ENCODE measurements around the gene CDH6. TPM values are rescaled to one million over a fixed set of nuclear protein-coding genes. Genes with fewer than 3 reads are reported as not detected.

The CDH6 gene
- total and polyA plus RNA-seq, 2 donors (not counting 3 experiments of a cell fraction or from before 2014, with no cell fraction given): 0.06 TPM; not detected in 1

DNA sequence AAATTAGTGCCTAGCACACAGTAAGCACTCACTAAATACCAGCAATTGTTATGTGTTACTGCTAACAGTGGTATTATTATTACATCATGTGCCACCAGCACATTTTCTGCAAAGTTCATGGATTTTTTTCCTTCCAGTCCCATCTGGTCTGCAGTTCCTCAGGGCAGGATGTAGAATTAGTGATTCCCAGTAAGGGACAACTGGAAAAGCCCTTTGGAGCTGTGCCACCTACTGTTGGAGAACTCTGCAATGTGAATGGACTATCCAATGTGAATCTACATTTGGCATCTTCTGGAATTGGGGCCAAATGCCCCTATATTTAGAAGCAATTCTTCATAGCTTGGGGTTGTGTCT is 154.0 kb downstream of the CDH6 start:
- no peak overlapping the region for H3K4me3 ChIP-seq (replicated peaks in 1 of 3; ENCODE audit: insufficient read depth in 1 of 3, low read depth in 1 of 3, low read length in 3 of 3)
- CTCF ChIA-PET: no interaction called here
- intact Hi-C loops (cut with micrococcal nuclease) (no loop called here), dilution Hi-C loops (cut with MboI; ENCODE audit: extremely low pct_ligation_motif_present, low sequenced_read_pairs) (no loop called here)
- no peaks in the 10 kb centered on the region for H3K79me2 ChIP-seq (ENCODE audit: control insufficient read depth, insufficient read depth, low read length)
- POLR2A ChIA-PET: no interaction called here
- no peaks in the 10 kb centered on the region for H3K36me3 ChIP-seq (ENCODE audit: control insufficient read depth in 2 of 2, extremely low read depth in 1 of 2, insufficient read depth in 2 of 2, low read length in 2 of 2)
- no peak overlapping the region for H3K27ac ChIP-seq (ENCODE audit: insufficient read depth, low read depth, low read length)
- TF ChIP-seq, protein P1, sequence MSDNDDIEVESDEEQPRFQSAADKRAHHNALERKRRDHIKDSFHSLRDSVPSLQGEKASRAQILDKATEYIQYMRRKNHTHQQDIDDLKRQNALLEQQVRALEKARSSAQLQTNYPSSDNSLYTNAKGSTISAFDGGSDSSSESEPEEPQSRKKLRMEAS (IDR thresholded peaks at IDR 0.05; ENCODE audit: insufficient read depth, insufficient read length): no peak
- TF ChIP-seq JUN (IDR thresholded peaks at IDR 0.05; ENCODE audit: borderline replicate concordance, insufficient read depth, insufficient read length, low read depth) (no peak), GATA2 (IDR thresholded peaks at IDR 0.05; ENCODE audit: insufficient read depth, insufficient read length, low read depth, low read length) (no peak), FOS (IDR thresholded peaks at IDR 0.05; ENCODE audit: borderline replicate concordance, insufficient read depth, low read length) (no peak), POLR2AphosphoS5 (IDR thresholded peaks at IDR 0.05; ENCODE audit: insufficient read depth, low read depth, low read length) (no peak), MYC (IDR thresholded peaks at IDR 0.05; ENCODE audit: low read depth, low read length) (no peak), EZH2 (IDR thresholded peaks at IDR 0.05; ENCODE audit: borderline replicate concordance, low read depth, low read length, severe bottlenecking) (no peak), POLR2A (IDR thresholded peaks at IDR 0.05; ENCODE audit: low read depth, low read length) (no peak)
- TF ChIP-seq, protein P2, sequence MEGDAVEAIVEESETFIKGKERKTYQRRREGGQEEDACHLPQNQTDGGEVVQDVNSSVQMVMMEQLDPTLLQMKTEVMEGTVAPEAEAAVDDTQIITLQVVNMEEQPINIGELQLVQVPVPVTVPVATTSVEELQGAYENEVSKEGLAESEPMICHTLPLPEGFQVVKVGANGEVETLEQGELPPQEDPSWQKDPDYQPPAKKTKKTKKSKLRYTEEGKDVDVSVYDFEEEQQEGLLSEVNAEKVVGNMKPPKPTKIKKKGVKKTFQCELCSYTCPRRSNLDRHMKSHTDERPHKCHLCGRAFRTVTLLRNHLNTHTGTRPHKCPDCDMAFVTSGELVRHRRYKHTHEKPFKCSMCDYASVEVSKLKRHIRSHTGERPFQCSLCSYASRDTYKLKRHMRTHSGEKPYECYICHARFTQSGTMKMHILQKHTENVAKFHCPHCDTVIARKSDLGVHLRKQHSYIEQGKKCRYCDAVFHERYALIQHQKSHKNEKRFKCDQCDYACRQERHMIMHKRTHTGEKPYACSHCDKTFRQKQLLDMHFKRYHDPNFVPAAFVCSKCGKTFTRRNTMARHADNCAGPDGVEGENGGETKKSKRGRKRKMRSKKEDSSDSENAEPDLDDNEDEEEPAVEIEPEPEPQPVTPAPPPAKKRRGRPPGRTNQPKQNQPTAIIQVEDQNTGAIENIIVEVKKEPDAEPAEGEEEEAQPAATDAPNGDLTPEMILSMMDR (IDR thresholded peaks at IDR 0.05; ENCODE audit: extremely low read depth in 1 of 2, insufficient read depth in 1 of 2, low read depth in 1 of 2, low read length in 2 of 2): no peak
- FAIRE-seq (no peak), DNase-seq (ENCODE audit: low read depth, low spot score) (no peak)
- no peaks in the 10 kb centered on the region for H3K9me3 ChIP-seq (replicated peaks; ENCODE audit: control insufficient read depth, insufficient read depth, low read length)
- no peaks in the 10 kb centered on the region for H3K9me1 ChIP-seq (replicated peaks; ENCODE audit: control insufficient read depth, extremely low read depth, insufficient read depth, low read length)
- no peaks in the 10 kb centered on the region for H3K4me1 ChIP-seq (ENCODE audit: control insufficient read depth, extremely low read depth, insufficient read depth, low read length)
- H2AFZ ChIP-seq (ENCODE audit: low read depth, low read length): no peak overlapping the region
- no peak overlapping the region for H3K9ac ChIP-seq (replicated peaks; ENCODE audit: extremely low read depth, insufficient read depth, low read length)
- H3K27me3 ChIP-seq (ENCODE audit: control insufficient read depth in 2 of 2, insufficient read depth in 2 of 2, low read length in 2 of 2): no peaks in the 10 kb centered on the region
- no peaks in the 10 kb centered on the region for H4K20me1 ChIP-seq (replicated peaks; ENCODE audit: control insufficient read depth, extremely low read depth, insufficient read depth, low read length)
- BruUV-seq (replicated peaks): no TSS peak
- H3K4me2 ChIP-seq (ENCODE audit: insufficient read depth, low read length): no peak overlapping the region
